Measurements from ENCODE around the gene LMX1B.

The LMX1B gene

DNA sequence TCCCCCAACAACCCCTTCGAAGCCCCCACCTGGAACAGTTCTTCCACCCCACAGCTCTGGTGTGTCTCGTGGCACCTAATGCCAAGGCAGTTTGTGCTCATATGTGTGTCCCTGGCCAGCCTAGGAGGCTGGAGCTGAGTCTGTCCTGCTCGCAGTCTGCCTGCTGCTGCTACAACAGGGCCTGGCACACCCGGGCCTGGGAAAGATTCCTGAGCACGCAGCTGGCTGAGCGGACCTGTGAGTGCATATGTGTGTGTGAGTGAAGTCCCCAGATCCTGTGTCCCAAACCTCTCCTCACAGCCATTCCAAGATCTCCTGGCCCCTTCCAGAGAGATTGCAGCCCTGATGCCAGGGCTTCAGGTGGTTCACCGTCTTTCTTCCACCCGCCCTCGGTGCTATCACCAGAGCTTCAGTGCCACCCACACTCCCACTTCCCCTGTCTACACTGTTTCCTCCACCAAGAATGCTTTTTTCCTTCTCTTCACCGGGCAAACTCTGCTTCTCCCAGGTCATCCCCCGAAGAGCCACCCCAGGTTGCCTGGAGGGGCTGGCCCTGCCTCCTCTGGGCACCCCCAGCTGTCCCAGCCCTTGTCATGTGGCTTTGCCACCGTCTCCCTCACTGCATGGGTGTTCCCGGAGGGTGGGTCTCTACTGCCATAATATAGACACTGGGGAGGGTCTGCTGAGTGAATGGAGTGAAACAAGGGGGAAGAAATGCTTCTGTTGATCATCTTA lies 28.4 kb downstream of the LMX1B start:
- Histone ChIP-seq H3K27ac (ENCODE audit: insufficient read depth, low read length, poor library complexity, severe bottlenecking) (no peak overlapping the region), H3K9me3 (ENCODE audit: control insufficient read depth, low read length) (no peaks in the 10 kb centered on the region), H3K4me1 (ENCODE audit: control insufficient read depth, insufficient read depth, low read length, poor library complexity, severe bottlenecking) (no peaks in the 10 kb centered on the region), H3K27me3 (replicated peaks; ENCODE audit: control insufficient read depth, insufficient read depth, low read length, poor library complexity, severe bottlenecking) (peaks cover 16% of the 10 kb centered on the region), H3K36me3 (ENCODE audit: control insufficient read depth, insufficient read depth, low read length) (no peaks in the 10 kb centered on the region), H3K4me3 (ENCODE audit: insufficient read depth, low read depth, low read length, poor library complexity, severe bottlenecking) (no peak overlapping the region)
- DNase-seq, result no peak

- H3K27ac ChIP-seq (ENCODE audit: insufficient read depth, low read length, poor library complexity, severe bottlenecking), result no peak overlapping the region
- H3K27me3 ChIP-seq (replicated peaks; ENCODE audit: control insufficient read depth, insufficient read depth, low read length, poor library complexity, severe bottlenecking), result peaks cover 15% of the 10 kb centered on the region
- no peaks in the 10 kb centered on the region for H3K36me3 ChIP-seq (ENCODE audit: control insufficient read depth, insufficient read depth, low read length)
- H3K4me1 ChIP-seq (ENCODE audit: control insufficient read depth, insufficient read depth, low read length, poor library complexity, severe bottlenecking), result no peaks in the 10 kb centered on the region
- DNase-seq, result no peak
- no peaks in the 10 kb centered on the region for H3K9me3 ChIP-seq (ENCODE audit: control insufficient read depth, low read length)
- no peak overlapping the region for H3K4me3 ChIP-seq (ENCODE audit: insufficient read depth, low read depth, low read length, poor library complexity, severe bottlenecking)
Measured at GRCh38 chr9:126642839-126643238, 29.1 kb downstream of the LMX1B start.

DNA sequence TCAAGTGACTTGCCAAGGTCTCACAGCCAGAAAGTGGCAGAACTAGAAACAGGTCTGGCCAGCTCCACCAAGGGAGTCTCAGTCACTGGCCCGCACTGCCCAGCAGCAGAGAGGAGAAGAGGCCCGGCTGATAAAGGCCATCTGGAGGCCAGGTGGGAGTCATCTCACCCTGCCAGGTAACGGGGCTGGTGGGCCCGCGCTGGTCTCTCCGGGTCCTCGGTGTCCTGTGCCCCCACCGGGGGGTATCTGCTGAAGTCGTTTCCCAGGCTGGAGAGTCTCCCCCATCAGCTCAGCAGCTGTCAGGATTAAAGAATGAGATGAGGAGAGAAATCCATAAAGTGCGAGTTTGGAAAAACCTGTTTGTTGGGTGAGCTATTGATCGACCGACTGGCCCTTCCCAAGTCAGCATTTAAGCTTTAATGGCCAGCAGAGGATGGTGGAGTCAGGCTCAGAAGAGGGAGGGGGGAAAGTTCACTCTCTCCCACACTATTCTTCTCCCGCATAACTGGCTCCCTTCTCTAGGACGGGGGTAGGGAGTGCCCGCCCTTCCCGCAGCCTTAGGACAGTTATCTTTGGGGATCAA lies 30.3 kb downstream of the LMX1B start:
- Histone ChIP-seq H3K36me3 (ENCODE audit: control insufficient read depth, insufficient read depth, low read length) (no peaks in the 10 kb centered on the region), H3K9me3 (ENCODE audit: control insufficient read depth, low read length) (no peaks in the 10 kb centered on the region), H3K4me3 (ENCODE audit: insufficient read depth, low read depth, low read length, poor library complexity, severe bottlenecking) (no peak overlapping the region), H3K27ac (ENCODE audit: insufficient read depth, low read length, poor library complexity, severe bottlenecking) (no peak overlapping the region), H3K4me1 (ENCODE audit: control insufficient read depth, insufficient read depth, low read length, poor library complexity, severe bottlenecking) (no peaks in the 10 kb centered on the region), H3K27me3 (replicated peaks; ENCODE audit: control insufficient read depth, insufficient read depth, low read length, poor library complexity, severe bottlenecking) (peaks cover 3% of the 10 kb centered on the region)
- DNase-seq, result no peak

- no peaks in the 10 kb centered on the region for H3K36me3 ChIP-seq (ENCODE audit: control insufficient read depth, insufficient read depth, low read length)
- no peaks in the 10 kb centered on the region for H3K4me1 ChIP-seq (ENCODE audit: control insufficient read depth, insufficient read depth, low read length, poor library complexity, severe bottlenecking)
- H3K9me3 ChIP-seq (ENCODE audit: control insufficient read depth, low read length), result no peaks in the 10 kb centered on the region
- no peaks in the 10 kb centered on the region for H3K27me3 ChIP-seq (replicated peaks; ENCODE audit: control insufficient read depth, insufficient read depth, low read length, poor library complexity, severe bottlenecking)
- H3K27ac ChIP-seq (ENCODE audit: insufficient read depth, low read length, poor library complexity, severe bottlenecking), result no peak overlapping the region
- H3K4me3 ChIP-seq (ENCODE audit: insufficient read depth, low read depth, low read length, poor library complexity, severe bottlenecking), result no peak overlapping the region
- DNase-seq, result no peak
Measured at GRCh38 chr9:126646162-126646561, 32.4 kb downstream of the LMX1B start.

- Histone ChIP-seq H3K27me3 (replicated peaks; ENCODE audit: control insufficient read depth, insufficient read depth, low read length, poor library complexity, severe bottlenecking) (peaks cover 7% of the 10 kb centered on the region), H3K27ac (ENCODE audit: insufficient read depth, low read length, poor library complexity, severe bottlenecking) (no peak overlapping the region)
Measured at GRCh38 chr9:126647585-126648411, 34.1 kb downstream of the LMX1B start.

GRCh38 chr9:126649477-126649876 lies 35.7 kb downstream of the LMX1B start:
- no peak for DNase-seq
- Histone ChIP-seq H3K4me3 (ENCODE audit: insufficient read depth, low read depth, low read length, poor library complexity, severe bottlenecking) (no peak overlapping the region), H3K9me3 (ENCODE audit: control insufficient read depth, low read length) (no peaks in the 10 kb centered on the region), H3K27me3 (replicated peaks; ENCODE audit: control insufficient read depth, insufficient read depth, low read length, poor library complexity, severe bottlenecking) (peaks cover 7% of the 10 kb centered on the region), H3K27ac (ENCODE audit: insufficient read depth, low read length, poor library complexity, severe bottlenecking) (no peak overlapping the region), H3K36me3 (ENCODE audit: control insufficient read depth, insufficient read depth, low read length) (no peaks in the 10 kb centered on the region), H3K4me1 (ENCODE audit: control insufficient read depth, insufficient read depth, low read length, poor library complexity, severe bottlenecking) (no peaks in the 10 kb centered on the region)

More at GRCh38 chr9:126647585-126648411, 34.1 kb downstream of the LMX1B start:
- no peak overlapping the region for H3K4me3 ChIP-seq (ENCODE audit: insufficient read depth, low read depth, low read length, poor library complexity, severe bottlenecking)
- H3K4me1 ChIP-seq (ENCODE audit: control insufficient read depth, insufficient read depth, low read length, poor library complexity, severe bottlenecking), result no peaks in the 10 kb centered on the region
- no peaks in the 10 kb centered on the region for H3K9me3 ChIP-seq (ENCODE audit: control insufficient read depth, low read length)
- DNase-seq, result no peak
- H3K36me3 ChIP-seq (ENCODE audit: control insufficient read depth, insufficient read depth, low read length), result no peaks in the 10 kb centered on the region

DNA sequence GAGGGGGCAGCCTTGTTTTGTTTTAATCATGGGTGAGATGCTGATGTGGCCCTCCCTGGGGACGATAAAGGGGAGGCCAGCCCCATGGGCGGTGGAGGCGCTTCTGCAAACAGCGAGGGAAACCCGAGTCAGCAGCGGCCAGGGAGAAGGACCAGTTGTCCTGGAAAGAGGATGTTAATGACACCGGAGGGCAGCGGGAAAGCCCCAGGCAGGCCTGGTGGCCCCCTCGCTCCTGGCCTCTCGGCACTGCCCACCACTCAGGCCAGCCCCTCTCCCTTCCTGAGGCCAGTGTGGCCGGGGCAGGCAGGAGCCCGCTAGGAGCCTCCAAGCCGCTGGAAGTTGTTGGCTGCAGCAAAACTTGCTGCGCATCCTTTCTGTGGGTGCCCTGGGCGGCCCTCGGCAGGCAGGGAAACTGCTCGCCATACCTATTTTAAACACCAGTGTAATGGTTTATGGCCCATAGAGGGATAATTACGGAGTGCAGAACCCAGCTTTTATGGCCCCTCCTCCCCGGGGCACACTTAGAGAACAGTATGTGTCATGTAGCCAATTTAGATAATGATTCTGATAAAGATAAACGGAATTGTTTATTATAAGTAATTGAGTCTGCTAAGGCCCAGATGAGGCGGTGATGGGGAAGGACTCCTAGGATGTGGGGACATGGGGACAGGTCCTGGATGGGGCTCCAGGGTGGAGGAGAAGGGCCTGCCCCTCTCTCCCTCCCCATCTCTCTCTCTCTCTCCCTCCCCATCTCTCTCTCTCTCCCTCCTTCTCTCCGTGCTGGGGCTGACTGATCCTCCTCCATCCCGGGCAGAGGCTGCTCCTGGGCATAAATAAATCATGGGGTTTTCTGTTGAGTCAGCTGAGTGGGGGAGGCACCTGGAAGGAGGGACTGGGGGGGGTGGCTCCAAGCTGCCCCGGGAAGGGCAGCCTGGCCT lies 36.9 kb downstream of the LMX1B start:
- no peaks in the 10 kb centered on the region for H3K36me3 ChIP-seq (ENCODE audit: control insufficient read depth, insufficient read depth, low read length)
- H3K27me3 ChIP-seq (replicated peaks; ENCODE audit: control insufficient read depth, insufficient read depth, low read length, poor library complexity, severe bottlenecking), result peaks cover 7% of the 10 kb centered on the region
- H3K9me3 ChIP-seq (ENCODE audit: control insufficient read depth, low read length), result no peaks in the 10 kb centered on the region
- H3K4me3 ChIP-seq (ENCODE audit: insufficient read depth, low read depth, low read length, poor library complexity, severe bottlenecking), result no peak overlapping the region
- H3K4me1 ChIP-seq (ENCODE audit: control insufficient read depth, insufficient read depth, low read length, poor library complexity, severe bottlenecking), result no peaks in the 10 kb centered on the region
- H3K27ac ChIP-seq (ENCODE audit: insufficient read depth, low read length, poor library complexity, severe bottlenecking), result no peak overlapping the region
- no peak for DNase-seq

DNA sequence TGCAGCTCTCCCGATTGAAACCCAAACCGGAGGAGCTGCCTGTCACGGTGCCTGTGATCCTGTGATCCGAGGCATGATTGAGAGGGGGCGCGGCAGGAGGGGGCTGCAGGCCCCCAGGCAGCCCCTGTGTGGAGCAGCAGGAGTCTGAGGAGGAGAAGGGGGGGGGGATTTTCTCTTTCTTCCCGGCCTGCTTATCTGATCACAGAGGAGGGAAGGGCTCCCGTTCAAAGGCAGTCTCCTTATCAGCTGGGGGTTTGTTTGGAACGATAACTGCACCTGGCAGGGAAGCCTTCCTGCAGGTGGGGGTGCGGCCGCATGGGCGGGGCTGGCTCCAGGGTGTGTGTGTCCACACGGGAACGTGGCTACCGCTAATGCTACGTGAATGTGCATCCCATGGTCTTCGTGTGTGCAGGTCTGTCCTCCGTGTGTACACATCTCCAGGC lies 38.4 kb downstream of the LMX1B start:
- DNase-seq, result no peak
- no peak overlapping the region for H3K4me3 ChIP-seq (ENCODE audit: insufficient read depth, low read depth, low read length, poor library complexity, severe bottlenecking)
- H3K9me3 ChIP-seq (ENCODE audit: control insufficient read depth, low read length), result no peaks in the 10 kb centered on the region
- no peak overlapping the region for H3K27ac ChIP-seq (ENCODE audit: insufficient read depth, low read length, poor library complexity, severe bottlenecking)
- no peaks in the 10 kb centered on the region for H3K4me1 ChIP-seq (ENCODE audit: control insufficient read depth, insufficient read depth, low read length, poor library complexity, severe bottlenecking)
- no peaks in the 10 kb centered on the region for H3K36me3 ChIP-seq (ENCODE audit: control insufficient read depth, insufficient read depth, low read length)
- H3K27me3 ChIP-seq (replicated peaks; ENCODE audit: control insufficient read depth, insufficient read depth, low read length, poor library complexity, severe bottlenecking), result peaks cover 7% of the 10 kb centered on the region

DNA sequence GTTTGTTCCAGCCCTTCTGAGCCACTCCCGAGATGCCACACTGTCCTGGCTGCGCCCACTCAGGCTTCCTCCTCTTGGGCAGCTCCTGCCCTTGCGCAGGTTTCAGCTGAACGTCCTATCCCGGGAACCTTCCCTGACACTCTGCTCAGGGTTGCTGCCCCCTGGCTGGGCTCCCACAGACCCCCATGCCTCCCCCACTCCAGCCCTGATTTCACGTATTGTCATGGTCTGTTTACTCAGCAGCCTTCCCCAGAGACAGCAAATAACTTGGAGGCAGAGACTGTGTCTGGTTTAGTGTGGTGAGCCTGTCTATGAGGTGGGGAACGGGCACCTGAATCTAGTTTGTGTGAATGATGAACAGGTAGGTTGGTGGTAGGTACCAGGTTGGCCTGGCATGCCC lies 40.4 kb downstream of the LMX1B start:
- Histone ChIP-seq H3K36me3 (ENCODE audit: control insufficient read depth, insufficient read depth, low read length) (no peaks in the 10 kb centered on the region), H3K4me1 (ENCODE audit: control insufficient read depth, insufficient read depth, low read length, poor library complexity, severe bottlenecking) (no peaks in the 10 kb centered on the region), H3K9me3 (ENCODE audit: control insufficient read depth, low read length) (no peaks in the 10 kb centered on the region), H3K27me3 (replicated peaks; ENCODE audit: control insufficient read depth, insufficient read depth, low read length, poor library complexity, severe bottlenecking) (peaks cover 14% of the 10 kb centered on the region), H3K4me3 (ENCODE audit: insufficient read depth, low read depth, low read length, poor library complexity, severe bottlenecking) (no peak overlapping the region), H3K27ac (ENCODE audit: insufficient read depth, low read length, poor library complexity, severe bottlenecking) (no peak overlapping the region)
- no peak for DNase-seq

Measured in effector memory CD4-positive, alpha-beta T cell (primary cell).